Breast epithelium (tissue), 3 donors: ENCODE measurements around the gene SLC1A5.

Experiments used
- CTCF ChIP-seq, 3 donors: fragments of 450-650 bp; IDR thresholded peaks; one replicate each; pipeline ENCODE4 v1.5.1; 2016 to 2017; ENCODE audit warnings: antibody characterized with exemption in 3 of 3, mild to moderate bottlenecking in 3 of 3, moderate library complexity in 3 of 3
- POLR2A ChIP-seq: fragments of 450-650 bp; IDR thresholded peaks from one replicate; pipeline ENCODE4 v1.6.1; 2016; ENCODE audit warnings: antibody characterized with exemption, mild to moderate bottlenecking, moderate library complexity
- POLR2AphosphoS5 ChIP-seq, 3 donors: sonication (generic); formaldehyde crosslinking; IDR thresholded peaks; one replicate each; pipeline ENCODE4 v1.6.1; 2017; ENCODE audit warnings: antibody characterized with exemption in 3 of 3

- TF ChIP-seq CTCF (IDR thresholded peaks at IDR 0.05) (peak; percentile 39 to 59 (median 58)), POLR2AphosphoS5 (IDR thresholded peaks at IDR 0.05) (no peak), POLR2A (no peak)
Observed at GRCh38 chr19:46748325-46749109, 39.9 kb downstream of the SLC1A5 start.
